ENCODE data around the gene GRIP1. TPM values are rescaled to one million over a fixed set of nuclear protein-coding genes. Genes with fewer than 3 reads are reported as not detected.
A peak's percentile ranks its signal among the peaks of the same experiment; 100 is the strongest.

The GRIP1 gene
- total and polyA plus RNA-seq, 2 donors (not counting 1 experiment from before 2014, with no cell fraction given): 0.12 TPM; not detected in 1

DNA sequence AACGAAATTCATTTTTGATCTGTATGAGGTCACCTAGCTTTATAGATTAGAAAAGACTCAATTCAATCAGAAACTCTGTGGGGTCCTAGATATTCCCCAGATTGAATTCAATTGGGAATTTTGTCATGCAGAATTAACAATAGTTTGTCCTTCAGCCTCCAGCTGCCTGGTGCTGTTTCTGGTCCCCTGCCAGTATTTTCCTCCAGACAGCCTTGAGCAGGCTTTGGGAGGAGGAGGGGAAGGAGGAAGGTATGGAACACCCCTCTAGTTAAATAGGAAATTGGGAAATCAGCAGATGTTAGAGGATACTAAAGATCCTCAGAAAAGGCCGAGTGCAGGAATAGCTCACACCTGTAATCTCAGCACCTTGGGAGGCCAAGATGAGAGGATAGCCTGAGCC, 10.6 kb downstream of the GRIP1 start:
- DNase-seq (ENCODE audit: low read depth in 2 of 2): peak in 1 of 2 donors; percentile 27

DNA sequence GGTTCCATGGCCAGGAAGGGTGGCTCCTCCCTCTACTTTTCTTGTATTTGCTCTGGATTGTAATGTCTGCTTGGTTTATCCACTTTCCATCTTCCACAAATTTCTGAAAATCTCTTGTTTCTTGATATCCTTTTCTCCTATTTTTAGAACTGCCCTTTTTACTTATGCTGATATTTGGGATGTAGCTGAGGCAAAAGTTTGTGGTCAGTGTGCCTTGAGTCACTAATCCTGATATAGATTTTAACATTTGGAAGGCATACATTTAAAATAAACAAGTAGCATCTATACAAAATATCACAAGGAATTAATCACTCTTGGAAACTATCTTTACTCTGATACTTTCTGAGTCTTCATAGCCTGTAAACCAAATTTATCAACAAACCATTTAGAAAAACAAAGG, 11.0 kb downstream of the GRIP1 start:
- Histone ChIP-seq H3K27ac (ENCODE audit: insufficient read depth, low read length) (no peak overlapping the region), H3K36me3 (ENCODE audit: control insufficient read depth, insufficient read depth, low read length) (no peaks in the 10 kb centered on the region)

More for the DNA sequence above, 10.6 kb downstream of the GRIP1 start:
- Histone ChIP-seq H2AFZ (ENCODE audit: low read length) (no peak overlapping the region), H3K4me1 (ENCODE audit: control insufficient read depth, extremely low read depth, insufficient read depth, low read length) (no peaks in the 10 kb centered on the region), H3K36me3 (ENCODE audit: control insufficient read depth, insufficient read depth, low read length) (no peaks in the 10 kb centered on the region), H4K20me1 (ENCODE audit: control insufficient read depth, extremely low read depth, insufficient read depth, low read length) (no peaks in the 10 kb centered on the region), H3K4me2 (ENCODE audit: extremely low read depth, insufficient read depth, low read length) (no peak overlapping the region), H3K79me2 (ENCODE audit: control insufficient read depth, insufficient read depth, low read length) (no peaks in the 10 kb centered on the region), H3K27me3 (ENCODE audit: control insufficient read depth, insufficient read depth, low read length) (no peaks in the 10 kb centered on the region), H3K9me3 (ENCODE audit: control insufficient read depth, insufficient read depth, low read depth, low read length) (no peaks in the 10 kb centered on the region), H3K4me3 (replicated peaks in 1 of 4; ENCODE audit: control extremely low read depth in 1 of 4, insufficient read depth in 1 of 4, low read depth in 3 of 4, low read length in 4 of 4) (no peak overlapping the region), H3K27ac (ENCODE audit: insufficient read depth, low read length) (no peak overlapping the region), H3K9ac (ENCODE audit: insufficient read depth, low read length) (no peak overlapping the region)
- TF ChIP-seq CTCF (conservative IDR thresholded peaks at IDR 0.05 in 1 of 2, IDR thresholded peaks at IDR 0.05 in 1 of 2; ENCODE audit: low read depth in 1 of 2, low read length in 2 of 2) (no peak), EZH2 (IDR thresholded peaks at IDR 0.05; ENCODE audit: low read length, missing control alignments) (no peak)

GRCh38 chr12:66666481-66666880, 12.4 kb downstream of the GRIP1 start:
- no peak overlapping the region for H3K4me2 ChIP-seq (ENCODE audit: extremely low read depth, insufficient read depth, low read length)
- H3K9ac ChIP-seq (ENCODE audit: insufficient read depth, low read length): no peak overlapping the region
- no peaks in the 10 kb centered on the region for H3K27me3 ChIP-seq (ENCODE audit: control insufficient read depth, insufficient read depth, low read length)
- no peak overlapping the region for H3K4me3 ChIP-seq (replicated peaks in 1 of 4; ENCODE audit: control extremely low read depth in 1 of 4, insufficient read depth in 1 of 4, low read depth in 3 of 4, low read length in 4 of 4)
- TF ChIP-seq CTCF (conservative IDR thresholded peaks at IDR 0.05 in 1 of 2, IDR thresholded peaks at IDR 0.05 in 1 of 2; ENCODE audit: low read depth in 1 of 2, low read length in 2 of 2) (no peak), EZH2 (IDR thresholded peaks at IDR 0.05; ENCODE audit: low read length, missing control alignments) (no peak)
- no peaks in the 10 kb centered on the region for H4K20me1 ChIP-seq (ENCODE audit: control insufficient read depth, extremely low read depth, insufficient read depth, low read length)
- no peak for DNase-seq (ENCODE audit: low read depth in 2 of 2)
- H3K79me2 ChIP-seq (ENCODE audit: control insufficient read depth, insufficient read depth, low read length): no peaks in the 10 kb centered on the region
- no peaks in the 10 kb centered on the region for H3K36me3 ChIP-seq (ENCODE audit: control insufficient read depth, insufficient read depth, low read length)
- peaks cover 4% of the 10 kb centered on the region for H3K4me1 ChIP-seq (ENCODE audit: control insufficient read depth, extremely low read depth, insufficient read depth, low read length)
- H3K9me3 ChIP-seq (ENCODE audit: control insufficient read depth, insufficient read depth, low read depth, low read length): no peaks in the 10 kb centered on the region
- H3K27ac ChIP-seq (ENCODE audit: insufficient read depth, low read length): no peak overlapping the region
- H2AFZ ChIP-seq (ENCODE audit: low read length): no peak overlapping the region

More for the DNA sequence above, 11.0 kb downstream of the GRIP1 start:
- Histone ChIP-seq H3K4me3 (replicated peaks in 1 of 4; ENCODE audit: control extremely low read depth in 1 of 4, insufficient read depth in 1 of 4, low read depth in 3 of 4, low read length in 4 of 4) (no peak overlapping the region), H3K4me1 (ENCODE audit: control insufficient read depth, extremely low read depth, insufficient read depth, low read length) (no peaks in the 10 kb centered on the region), H3K27me3 (ENCODE audit: control insufficient read depth, insufficient read depth, low read length) (no peaks in the 10 kb centered on the region), H3K4me2 (ENCODE audit: extremely low read depth, insufficient read depth, low read length) (no peak overlapping the region), H4K20me1 (ENCODE audit: control insufficient read depth, extremely low read depth, insufficient read depth, low read length) (no peaks in the 10 kb centered on the region), H3K79me2 (ENCODE audit: control insufficient read depth, insufficient read depth, low read length) (no peaks in the 10 kb centered on the region), H3K9me3 (ENCODE audit: control insufficient read depth, insufficient read depth, low read depth, low read length) (no peaks in the 10 kb centered on the region), H3K9ac (ENCODE audit: insufficient read depth, low read length) (no peak overlapping the region), H2AFZ (ENCODE audit: low read length) (no peak overlapping the region)
- TF ChIP-seq EZH2 (IDR thresholded peaks at IDR 0.05; ENCODE audit: low read length, missing control alignments) (no peak), CTCF (conservative IDR thresholded peaks at IDR 0.05 in 1 of 2, IDR thresholded peaks at IDR 0.05 in 1 of 2; ENCODE audit: low read depth in 1 of 2, low read length in 2 of 2) (no peak)
- peak in 1 of 2 donors; percentile 29 for DNase-seq (ENCODE audit: low read depth in 2 of 2)
